ENCODE measurements around the gene FAM171A1.
"Not testable (repeated sequence)": the region's sequence is repeated elsewhere in the genome, so short reads cannot be mapped to it uniquely, and the experiment has no call there.

Gene FAM171A1

DNA sequence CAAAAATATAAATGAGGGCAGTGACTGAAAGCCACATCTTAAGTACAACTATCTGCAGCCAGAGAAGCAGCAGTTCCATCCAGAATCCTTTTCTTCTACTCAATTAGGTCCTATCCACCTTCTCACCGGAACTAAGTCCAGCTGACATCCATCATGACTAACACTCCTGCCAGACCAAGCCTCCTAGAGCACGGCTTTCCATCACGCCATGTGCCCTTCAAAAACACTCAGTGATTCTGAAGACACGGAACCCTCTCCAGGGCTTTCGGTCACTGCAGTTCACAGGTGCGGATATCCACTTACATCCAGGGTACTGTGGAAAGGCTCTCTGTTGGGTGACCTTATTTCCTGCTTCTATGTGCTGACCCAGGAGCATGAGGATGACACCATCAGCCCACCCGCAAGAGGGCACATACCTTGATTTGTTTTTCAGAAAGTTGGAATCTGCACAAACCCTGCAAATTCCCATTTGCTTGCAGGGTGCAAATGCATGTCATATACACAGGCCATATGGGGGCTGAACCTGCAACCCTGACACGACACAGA lies 64.3 kb downstream of the FAM171A1 start:
- Histone ChIP-seq H3K9ac (ENCODE audit: low read length) (no peak overlapping the region), H3K18ac (ENCODE audit: low read depth in 1 of 2, low read length in 2 of 2) (no peak overlapping the region), H2BK120ac (ENCODE audit: low read depth, low read length) (no peak overlapping the region), H4K8ac (ENCODE audit: low read length) (no peak overlapping the region), H3K14ac (ENCODE audit: low read length in 2 of 2) (no peak overlapping the region), H3K9me3 (ENCODE audit: control insufficient read depth, low read length) (no peaks in the 10 kb centered on the region), H4K91ac (ENCODE audit: low read length) (no peak overlapping the region), H3K36me3 (ENCODE audit: control insufficient read depth in 1 of 2, insufficient read depth in 2 of 2, low read depth in 1 of 2, low read length in 2 of 2) (peaks cover 0 to 8% of the 10 kb centered on the region in 2 experiments), H2AK5ac (ENCODE audit: low read length, severe bottlenecking) (no peak overlapping the region), H3K27ac (ENCODE audit: low read length, poor library complexity, severe bottlenecking) (no peak overlapping the region), H3K27me3 (ENCODE audit: control insufficient read depth in 1 of 2, insufficient read depth in 1 of 2, low read length in 2 of 2) (no peaks in the 10 kb centered on the region), H2BK12ac (ENCODE audit: low read length in 2 of 2) (no peak overlapping the region), H2BK5ac (ENCODE audit: low read depth, low read length, poor library complexity, severe bottlenecking) (no peak overlapping the region), H3K4ac (ENCODE audit: low read depth in 1 of 2, low read length in 2 of 2) (no peak overlapping the region), H3K4me3 (ENCODE audit: insufficient read depth in 1 of 2, low read depth in 1 of 2, low read length in 2 of 2) (no peak overlapping the region), H2BK15ac (ENCODE audit: low read depth, poor library complexity, severe bottlenecking) (no peak overlapping the region), H3K79me1 (replicated peaks; ENCODE audit: low read length, poor library complexity, severe bottlenecking) (peaks cover 55% of the 10 kb centered on the region), H3K23ac (ENCODE audit: low read length in 2 of 2) (no peak overlapping the region), H3K4me2 (ENCODE audit: low read length, poor library complexity, severe bottlenecking) (no peak overlapping the region), H2AFZ (ENCODE audit: low read depth, low read length) (no peak overlapping the region), H3K4me1 (ENCODE audit: control insufficient read depth, insufficient read depth, low read depth, low read length) (peaks cover 4% of the 10 kb centered on the region)
- 98% methylated on average over 8 of the region's 8 CpGs for WGBS
- no peak for DNase-seq

DNA sequence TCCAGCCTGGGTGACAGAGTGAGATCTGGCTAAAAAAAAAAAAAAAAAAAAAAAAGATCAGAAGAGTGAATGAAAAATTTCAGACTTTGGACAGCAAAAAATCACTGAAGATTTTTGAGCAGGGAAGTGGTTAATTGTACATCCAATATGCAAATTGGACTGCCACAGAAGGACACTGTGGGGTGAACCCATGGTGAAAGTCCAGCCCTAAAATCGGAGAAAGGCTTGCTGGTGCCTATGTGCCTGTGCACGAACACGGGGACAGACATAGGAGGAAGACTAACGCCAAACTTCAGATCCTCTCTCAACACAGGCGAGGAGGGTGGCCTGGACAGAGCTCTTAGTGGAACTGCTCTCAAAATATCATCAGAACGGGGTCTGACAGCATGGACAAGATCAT lies 65.5 kb downstream of the FAM171A1 start:
- no peak overlapping the region for H3K18ac ChIP-seq (ENCODE audit: low read depth in 1 of 2, low read length in 2 of 2)
- H2BK120ac ChIP-seq (ENCODE audit: low read depth, low read length): no peak overlapping the region
- H2AK5ac ChIP-seq (ENCODE audit: low read length, severe bottlenecking): no peak overlapping the region
- H2AFZ ChIP-seq (ENCODE audit: low read depth, low read length): no peak overlapping the region
- no peak overlapping the region for H2BK12ac ChIP-seq (ENCODE audit: low read length in 2 of 2)
- no peak overlapping the region for H3K4me3 ChIP-seq (ENCODE audit: insufficient read depth in 1 of 2, low read depth in 1 of 2, low read length in 2 of 2)
- H3K14ac ChIP-seq (ENCODE audit: low read length in 2 of 2): no peak overlapping the region
- no peak overlapping the region for H2BK15ac ChIP-seq (ENCODE audit: low read depth, poor library complexity, severe bottlenecking)
- H4K8ac ChIP-seq (ENCODE audit: low read length): no peak overlapping the region
- H3K4me1 ChIP-seq (ENCODE audit: control insufficient read depth, insufficient read depth, low read depth, low read length): peaks cover 4% of the 10 kb centered on the region
- no peaks in the 10 kb centered on the region for H3K27me3 ChIP-seq (ENCODE audit: control insufficient read depth in 1 of 2, insufficient read depth in 1 of 2, low read length in 2 of 2)
- H4K91ac ChIP-seq (ENCODE audit: low read length): no peak overlapping the region
- peaks cover 0 to 8% of the 10 kb centered on the region in 2 experiments for H3K36me3 ChIP-seq (ENCODE audit: control insufficient read depth in 1 of 2, insufficient read depth in 2 of 2, low read depth in 1 of 2, low read length in 2 of 2)
- WGBS: 99% methylated on average over 6 of the region's 6 CpGs
- no peak overlapping the region for H3K9ac ChIP-seq (ENCODE audit: low read length)
- no peak overlapping the region for H3K27ac ChIP-seq (ENCODE audit: low read length, poor library complexity, severe bottlenecking)
- no peak for DNase-seq
- H3K23ac ChIP-seq (ENCODE audit: low read length in 2 of 2): peak overlapping the region in 1 of 2 experiments; percentile 59
- no peaks in the 10 kb centered on the region for H3K9me3 ChIP-seq (ENCODE audit: control insufficient read depth, low read length)
- no peak overlapping the region for H2BK5ac ChIP-seq (ENCODE audit: low read depth, low read length, poor library complexity, severe bottlenecking)
- peaks cover 55% of the 10 kb centered on the region for H3K79me1 ChIP-seq (replicated peaks; ENCODE audit: low read length, poor library complexity, severe bottlenecking)
- H3K4me2 ChIP-seq (ENCODE audit: low read length, poor library complexity, severe bottlenecking): no peak overlapping the region
- H3K4ac ChIP-seq (ENCODE audit: low read depth in 1 of 2, low read length in 2 of 2): no peak overlapping the region

DNA sequence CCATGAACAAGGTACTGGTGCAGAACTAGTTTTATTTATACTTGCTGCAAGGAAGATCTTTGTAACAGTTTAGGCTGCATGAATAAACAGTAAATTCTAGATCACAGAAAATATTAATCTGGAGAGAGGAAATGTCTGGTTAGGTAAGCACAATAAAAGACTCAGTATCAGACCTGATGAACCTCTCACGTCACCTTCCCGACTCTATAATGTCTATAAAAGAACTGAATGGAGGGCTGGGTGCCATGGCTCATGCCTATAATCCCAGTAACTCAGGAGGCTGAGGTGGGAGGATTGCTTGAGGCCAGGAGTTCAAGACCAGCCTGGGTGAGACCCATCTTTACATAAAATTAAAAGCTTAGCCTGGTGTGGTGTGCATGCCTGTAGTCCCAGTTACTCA lies 65.9 kb downstream of the FAM171A1 start:
- Histone ChIP-seq H2BK120ac (ENCODE audit: low read depth, low read length) (no peak overlapping the region), H3K9ac (ENCODE audit: low read length) (no peak overlapping the region), H3K9me3 (ENCODE audit: control insufficient read depth, low read length) (no peaks in the 10 kb centered on the region), H2BK15ac (ENCODE audit: low read depth, poor library complexity, severe bottlenecking) (no peak overlapping the region), H4K91ac (ENCODE audit: low read length) (no peak overlapping the region), H3K36me3 (ENCODE audit: control insufficient read depth in 1 of 2, insufficient read depth in 2 of 2, low read depth in 1 of 2, low read length in 2 of 2) (peaks cover 0 to 8% of the 10 kb centered on the region in 2 experiments), H2BK5ac (ENCODE audit: low read depth, low read length, poor library complexity, severe bottlenecking) (no peak overlapping the region), H3K4ac (ENCODE audit: low read depth in 1 of 2, low read length in 2 of 2) (no peak overlapping the region), H3K18ac (ENCODE audit: low read depth in 1 of 2, low read length in 2 of 2) (no peak overlapping the region), H2BK12ac (ENCODE audit: low read length in 2 of 2) (no peak overlapping the region), H2AK5ac (ENCODE audit: low read length, severe bottlenecking) (no peak overlapping the region), H2AFZ (ENCODE audit: low read depth, low read length) (no peak overlapping the region), H3K14ac (ENCODE audit: low read length in 2 of 2) (no peak overlapping the region), H3K23ac (ENCODE audit: low read length in 2 of 2) (no peak overlapping the region), H3K4me3 (ENCODE audit: insufficient read depth in 1 of 2, low read depth in 1 of 2, low read length in 2 of 2) (no peak overlapping the region), H3K4me1 (ENCODE audit: control insufficient read depth, insufficient read depth, low read depth, low read length) (peaks cover 2% of the 10 kb centered on the region), H3K4me2 (ENCODE audit: low read length, poor library complexity, severe bottlenecking) (no peak overlapping the region), H3K27ac (ENCODE audit: low read length, poor library complexity, severe bottlenecking) (no peak overlapping the region), H3K79me1 (replicated peaks; ENCODE audit: low read length, poor library complexity, severe bottlenecking) (peaks cover 53% of the 10 kb centered on the region), H4K8ac (ENCODE audit: low read length) (no peak overlapping the region), H3K27me3 (ENCODE audit: control insufficient read depth in 1 of 2, insufficient read depth in 1 of 2, low read length in 2 of 2) (no peaks in the 10 kb centered on the region)
- WGBS: 100% methylated on average over 2 of the region's 2 CpGs
- no peak for DNase-seq

DNA sequence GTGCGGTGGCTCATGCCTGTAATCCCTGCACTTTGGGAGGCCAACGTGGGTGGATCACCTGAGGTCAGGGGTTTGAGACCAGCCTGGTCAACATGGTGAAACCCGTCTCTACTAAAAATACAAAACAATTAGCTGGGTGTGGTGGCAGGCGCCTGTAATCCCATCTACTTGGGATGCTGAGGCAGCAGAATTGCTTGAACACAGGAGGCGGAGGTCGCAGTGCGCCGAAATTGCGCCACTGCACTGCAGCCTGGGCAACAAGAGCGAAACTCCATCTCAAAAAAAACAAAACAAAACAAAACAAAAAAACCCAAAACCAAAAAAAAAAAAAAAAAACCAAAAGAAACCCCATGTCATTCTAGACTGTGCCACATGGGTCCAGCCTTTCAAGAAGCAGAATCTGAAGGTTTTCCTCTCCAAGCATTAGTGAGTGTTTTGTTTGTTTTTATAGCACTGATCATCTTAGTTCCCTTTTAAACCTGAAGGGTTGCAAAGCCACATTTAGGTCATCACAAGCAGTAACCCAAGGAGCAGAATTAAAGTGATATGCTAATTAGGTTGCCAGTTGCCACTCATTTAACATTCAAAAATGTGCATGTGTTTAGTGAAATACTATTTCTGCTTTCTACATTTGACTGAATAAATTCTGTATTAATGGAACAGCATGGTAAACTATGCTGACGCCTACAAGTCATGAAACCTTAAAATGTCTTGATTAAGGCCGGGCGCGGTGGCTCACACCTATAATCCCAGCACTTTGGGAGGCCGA lies 68.7 kb downstream of the FAM171A1 start:
- not testable (repeated sequence) for H3K18ac ChIP-seq (ENCODE audit: low read depth in 1 of 2, low read length in 2 of 2); H3K9ac ChIP-seq (ENCODE audit: low read length); H4K8ac ChIP-seq (ENCODE audit: low read length); H2BK12ac ChIP-seq (ENCODE audit: low read length in 2 of 2); H3K23ac ChIP-seq (ENCODE audit: low read length in 2 of 2); H2BK15ac ChIP-seq (ENCODE audit: low read depth, poor library complexity, severe bottlenecking); H2AFZ ChIP-seq (ENCODE audit: low read depth, low read length); DNase-seq; H3K4me1 ChIP-seq (ENCODE audit: control insufficient read depth, insufficient read depth, low read depth, low read length); H3K14ac ChIP-seq (ENCODE audit: low read length in 2 of 2); H3K4me3 ChIP-seq (ENCODE audit: insufficient read depth in 1 of 2, low read depth in 1 of 2, low read length in 2 of 2); H2AK5ac ChIP-seq (ENCODE audit: low read length, severe bottlenecking); H2BK5ac ChIP-seq (ENCODE audit: low read depth, low read length, poor library complexity, severe bottlenecking); H3K36me3 ChIP-seq (ENCODE audit: control insufficient read depth in 1 of 2, insufficient read depth in 2 of 2, low read depth in 1 of 2, low read length in 2 of 2); H3K9me3 ChIP-seq (ENCODE audit: control insufficient read depth, low read length); H3K4me2 ChIP-seq (ENCODE audit: low read length, poor library complexity, severe bottlenecking); H3K27ac ChIP-seq (ENCODE audit: low read length, poor library complexity, severe bottlenecking); H3K4ac ChIP-seq (ENCODE audit: low read depth in 1 of 2, low read length in 2 of 2); H4K91ac ChIP-seq (ENCODE audit: low read length); H3K27me3 ChIP-seq (ENCODE audit: control insufficient read depth in 1 of 2, insufficient read depth in 1 of 2, low read length in 2 of 2); H2BK120ac ChIP-seq (ENCODE audit: low read depth, low read length)
- peaks cover 43% of the 10 kb centered on the region for H3K79me1 ChIP-seq (replicated peaks; ENCODE audit: low read length, poor library complexity, severe bottlenecking)
- WGBS: 98% methylated on average over 15 of the region's 15 CpGs
